Measurements from ENCODE around the gene DIP2B.
"Not testable (repeated sequence)": the region's sequence is repeated elsewhere in the genome, so short reads cannot be mapped to it uniquely, and the experiment has no call there.

DIP2B gene

DNA sequence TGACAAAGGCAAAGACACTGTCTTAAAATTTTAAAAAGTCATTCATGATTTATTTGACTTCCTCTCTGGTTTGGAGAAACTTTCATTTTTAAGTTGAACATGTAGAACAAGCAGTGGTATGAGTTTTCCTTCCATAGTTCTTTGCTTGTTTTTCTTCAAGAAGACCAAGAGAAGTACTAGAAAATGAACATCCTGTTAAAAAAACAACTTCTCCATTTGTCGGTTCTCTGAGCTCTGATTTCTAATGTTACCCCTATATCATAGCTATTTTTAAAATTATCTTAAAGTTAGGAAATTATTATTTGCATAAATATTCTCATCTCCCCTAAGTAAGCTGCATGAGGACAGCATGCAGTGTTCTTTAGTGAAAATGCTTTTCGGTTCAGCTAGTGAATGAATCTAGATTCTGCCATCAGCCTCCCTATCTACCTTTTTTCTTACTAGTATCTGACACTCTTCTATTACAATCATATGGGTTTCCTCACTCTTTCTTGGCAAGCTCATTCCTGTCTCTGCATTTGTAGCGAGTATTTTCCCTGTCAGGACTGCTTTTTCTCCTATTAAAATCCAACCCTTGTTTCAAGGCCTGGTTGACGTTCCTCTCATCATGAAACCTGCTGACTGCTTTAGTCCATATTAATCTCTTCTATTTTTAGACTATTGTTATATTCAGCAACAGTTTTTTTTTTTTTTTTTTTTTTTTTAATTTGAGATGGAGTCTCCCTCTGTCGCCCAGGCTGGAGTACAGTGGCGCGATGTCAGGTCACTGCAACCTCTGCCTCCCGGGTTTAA lies 15.8 kb downstream of the DIP2B start:
- DNase-seq (ENCODE audit: low spot score) = no peak

DNA sequence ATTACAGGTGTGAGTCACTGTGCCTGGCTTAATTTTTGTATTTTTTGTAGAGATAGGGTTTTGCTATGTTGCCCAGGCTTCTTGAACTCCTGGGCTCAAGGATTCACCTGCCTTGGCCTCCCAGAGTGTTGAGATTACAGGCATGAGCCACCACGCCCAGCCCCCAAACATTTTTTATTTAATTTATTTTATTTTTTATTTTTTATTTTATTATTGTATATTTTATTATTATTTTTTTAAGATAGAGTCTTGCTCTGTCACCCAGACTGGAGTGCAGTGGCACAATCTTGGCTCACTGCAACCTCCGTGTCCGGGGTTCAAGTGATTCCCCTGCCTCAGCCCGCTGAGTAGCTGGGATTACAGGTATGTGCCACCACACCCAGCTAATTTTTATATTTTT lies 17.0 kb downstream of the DIP2B start:
- not testable (repeated sequence) for DNase-seq (ENCODE audit: low spot score)

DNA sequence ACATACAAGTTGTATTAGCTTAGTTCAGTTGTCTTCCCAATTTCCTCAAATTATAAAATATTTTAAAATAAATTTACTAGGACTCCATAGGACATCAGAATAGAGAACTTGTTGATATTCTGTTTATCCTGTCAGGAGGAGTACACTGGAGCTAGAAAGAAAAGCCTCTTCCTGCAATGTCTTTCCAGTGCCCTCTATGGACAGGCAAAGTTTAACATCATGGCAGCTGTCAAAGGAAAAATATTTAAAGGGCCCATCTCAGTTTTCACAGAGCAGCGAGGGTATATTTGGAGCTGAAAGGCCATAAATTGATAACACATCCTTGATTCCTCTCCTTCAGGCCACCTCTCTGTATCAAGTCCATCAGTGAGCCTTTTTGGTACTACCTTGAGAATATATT lies 19.0 kb downstream of the DIP2B start:
- no peak for DNase-seq (ENCODE audit: low spot score)

DNA sequence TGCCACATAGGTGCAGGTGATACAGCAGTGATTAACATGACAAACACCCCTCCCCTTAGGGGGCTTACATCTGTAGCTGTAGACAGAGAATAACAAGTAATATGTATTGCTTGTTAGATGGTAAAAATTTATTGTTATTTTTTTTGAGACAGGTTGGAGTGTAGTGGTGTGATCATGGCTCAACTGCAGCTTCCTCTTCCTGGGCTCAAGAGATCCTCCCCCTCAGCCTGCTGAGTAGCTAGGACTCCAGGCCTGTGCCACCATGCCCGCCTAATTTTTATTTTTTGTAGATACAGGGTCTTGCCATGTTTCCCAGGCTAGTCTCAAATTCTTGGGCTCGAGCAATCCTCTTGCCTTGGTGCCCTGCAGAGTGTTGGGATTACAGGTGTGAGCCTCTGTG lies 19.8 kb downstream of the DIP2B start:
- DNase-seq (ENCODE audit: low spot score) = no peak

DNA sequence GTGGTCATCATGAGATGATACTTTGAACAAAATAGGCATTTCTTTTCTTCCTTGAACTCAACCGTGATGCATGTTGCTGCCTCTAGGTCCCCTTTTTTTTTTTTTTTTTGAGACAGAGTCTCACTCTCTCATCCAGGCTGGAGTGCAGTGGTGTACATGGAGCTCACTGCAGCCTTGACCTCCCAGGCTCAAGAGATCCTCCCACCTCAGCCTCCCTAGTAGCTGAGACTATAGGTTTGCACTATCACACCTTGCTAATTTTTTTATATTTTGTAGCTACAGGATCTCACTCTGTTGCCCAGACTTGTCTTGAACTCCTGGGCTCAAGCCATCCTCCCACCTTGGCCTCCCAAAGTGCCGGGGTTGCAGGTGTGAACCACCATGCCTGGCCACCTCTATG lies 20.6 kb downstream of the DIP2B start:
- no peak for DNase-seq (ENCODE audit: low spot score)

DNA sequence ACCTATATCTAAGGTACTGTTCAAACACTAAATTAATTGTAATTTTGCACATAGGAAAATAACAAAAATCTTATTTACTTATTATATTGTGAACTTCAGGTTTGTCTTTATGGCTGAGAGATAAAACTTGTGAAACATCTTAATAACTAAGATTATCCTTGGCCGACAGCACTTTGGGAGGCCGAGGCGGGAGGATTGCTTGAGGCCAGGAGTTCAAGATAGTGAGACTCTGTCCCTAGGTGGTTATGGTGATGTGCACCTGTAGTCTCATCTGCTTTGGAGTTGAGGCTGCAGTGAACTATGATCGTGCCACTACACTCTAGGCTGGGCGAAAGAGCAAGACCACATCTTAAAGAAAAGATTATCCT lies 22.6 kb downstream of the DIP2B start:
- no peak for DNase-seq (ENCODE audit: low spot score)

DNA sequence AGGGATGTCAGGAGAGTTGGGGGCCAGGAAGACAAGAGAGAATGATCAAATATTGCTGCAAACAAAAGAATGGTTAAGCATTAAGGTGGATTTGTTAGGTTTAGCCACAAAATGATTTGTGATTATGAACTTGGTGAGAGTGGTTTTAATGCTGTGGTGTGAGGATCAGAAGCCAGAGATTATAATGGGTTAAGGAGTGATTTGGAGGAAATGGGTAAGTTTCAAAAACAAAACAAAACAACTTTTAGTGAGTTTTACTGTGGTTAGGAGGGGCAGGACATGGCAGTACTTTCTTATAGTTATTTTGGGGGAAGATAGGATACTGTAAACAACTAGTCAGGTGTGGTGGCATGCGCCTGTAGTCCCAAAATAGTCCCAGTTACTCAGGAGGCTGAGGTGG lies 24.0 kb downstream of the DIP2B start:
- no peak for DNase-seq (ENCODE audit: low spot score)

DNA sequence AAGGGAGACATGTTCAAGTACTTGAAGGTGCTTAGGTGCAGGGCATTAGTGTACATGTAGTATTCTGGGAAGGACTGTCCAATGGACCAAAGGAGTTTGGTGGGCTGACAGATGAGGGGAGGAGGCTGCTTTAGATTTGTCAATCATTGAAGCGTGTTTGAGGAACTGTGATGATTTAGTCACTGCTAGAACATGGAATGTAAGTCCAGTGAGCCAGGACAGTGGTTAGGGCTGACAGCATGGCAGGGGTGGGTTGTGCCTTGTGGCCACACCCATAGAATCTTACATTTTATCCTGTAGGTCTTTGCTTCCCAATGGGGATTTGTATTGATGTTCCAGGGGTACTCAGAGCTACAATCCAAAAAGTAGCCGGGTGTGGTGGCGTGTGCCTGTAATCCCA lies 24.6 kb downstream of the DIP2B start:
- peak; percentile 77 for DNase-seq (ENCODE audit: low spot score)

DNA sequence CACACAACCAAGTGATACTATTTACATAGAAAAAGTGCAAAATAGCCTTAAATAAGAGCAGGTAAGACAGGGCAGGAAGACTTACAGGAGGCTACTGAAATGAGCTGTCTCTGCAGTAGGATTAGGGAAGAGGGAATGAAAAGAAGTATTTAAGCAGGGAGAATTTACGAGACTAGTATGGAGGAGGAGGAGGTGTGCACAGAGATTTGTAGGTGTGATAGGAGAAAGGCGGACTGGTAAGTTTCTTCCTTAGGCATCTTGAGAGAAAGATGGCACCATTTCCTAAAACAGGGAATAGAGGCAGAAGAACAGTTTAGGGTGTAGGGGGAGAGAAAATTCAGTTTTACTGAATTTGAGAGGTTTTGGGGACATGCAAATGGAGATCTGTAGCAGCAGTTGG lies 25.7 kb downstream of the DIP2B start:
- no peak for DNase-seq (ENCODE audit: low spot score)

DNA sequence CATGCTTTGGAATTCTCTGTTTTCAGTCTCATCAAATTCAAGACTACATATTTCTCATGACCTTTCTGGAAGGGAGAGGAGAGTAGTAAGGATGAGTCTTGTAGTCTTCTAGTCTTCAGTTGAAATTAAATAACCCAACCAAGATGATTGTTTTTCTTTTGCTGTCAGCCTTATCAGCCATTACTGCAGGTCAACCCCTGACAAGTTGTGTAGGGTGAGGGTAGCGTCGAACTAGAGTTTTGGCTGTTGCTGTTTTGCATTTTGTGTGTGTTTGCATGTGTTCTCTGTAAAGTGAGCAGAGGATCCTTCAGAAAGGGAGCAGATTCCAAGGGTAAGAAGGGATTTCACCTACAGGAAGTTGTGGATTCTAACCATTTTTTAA lies 28.4 kb downstream of the DIP2B start:
- DNase-seq (ENCODE audit: low spot score) = peak; percentile 63

DNA sequence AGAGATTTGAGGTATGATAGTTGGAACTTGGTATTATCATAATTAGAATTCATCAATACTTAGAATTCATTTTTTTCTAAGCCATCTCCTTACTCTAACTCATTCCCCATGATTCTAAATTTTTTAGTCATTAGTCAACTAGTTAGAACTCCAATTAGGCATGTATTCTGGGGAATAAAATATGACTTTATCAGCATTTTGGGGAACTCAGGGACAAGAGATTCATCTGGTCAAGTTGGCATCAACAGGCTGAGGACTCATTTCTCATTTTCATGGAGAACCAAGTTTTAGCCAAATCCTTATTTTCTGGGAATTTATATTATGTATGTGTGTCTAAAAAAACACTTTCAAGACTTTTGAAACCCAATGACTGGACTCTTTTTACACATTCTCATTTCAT lies 29.2 kb downstream of the DIP2B start:
- DNase-seq (ENCODE audit: low spot score) = no peak

DNA sequence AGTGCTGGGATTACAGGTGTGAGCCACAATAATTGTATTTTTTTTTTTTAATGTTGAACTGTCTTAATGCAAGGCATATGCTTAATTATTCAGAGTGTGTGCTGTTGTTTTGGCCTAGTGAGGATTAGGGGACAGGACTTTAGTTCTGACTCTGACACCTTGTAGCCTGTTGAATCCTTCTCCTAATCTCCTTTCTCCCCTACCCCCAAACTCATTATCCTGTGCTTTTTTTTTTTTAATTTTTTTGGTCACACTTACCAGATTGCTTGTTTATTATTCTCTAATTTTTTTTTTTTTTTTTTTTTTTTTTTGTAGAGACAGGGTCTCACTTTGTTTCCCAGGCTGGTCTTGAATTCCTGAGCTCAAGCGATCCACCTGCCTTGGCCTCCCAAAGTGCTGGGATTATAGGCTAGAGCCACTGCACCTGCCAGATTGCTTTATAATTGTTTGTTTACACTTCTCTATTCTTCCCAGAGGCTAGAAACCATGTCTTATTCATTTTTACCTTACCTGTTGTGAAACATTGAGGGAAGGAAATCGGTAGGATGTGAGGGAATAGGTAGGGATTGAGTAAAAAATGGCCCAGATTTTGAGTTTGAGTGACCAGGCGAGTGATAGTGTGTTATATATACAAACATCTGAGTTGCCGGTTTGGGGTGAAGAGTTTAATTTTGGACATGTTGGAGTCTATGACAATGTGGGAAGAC lies 32.2 kb downstream of the DIP2B start:
- DNase-seq (ENCODE audit: low spot score) = no peak

DNA sequence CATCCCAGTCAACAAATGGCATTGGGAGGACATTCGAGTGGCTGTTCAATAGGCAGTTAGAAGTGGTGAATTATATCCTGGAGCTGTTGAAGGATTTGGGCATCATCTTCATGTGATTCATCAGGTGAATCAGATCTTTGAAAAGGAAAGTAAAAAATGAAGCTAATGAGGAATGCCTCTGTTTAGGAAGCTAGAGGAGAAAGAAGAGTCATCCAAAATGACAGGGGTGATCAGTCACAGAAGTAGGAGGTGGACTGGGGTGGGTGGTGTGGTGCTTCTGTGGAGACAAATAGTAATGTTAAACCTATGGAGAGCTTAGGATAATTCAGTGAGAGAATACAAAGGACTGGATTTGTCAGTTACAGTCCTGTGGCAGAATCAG lies 32.7 kb downstream of the DIP2B start:
- DNase-seq (ENCODE audit: low spot score) = peak; percentile 92

DNA sequence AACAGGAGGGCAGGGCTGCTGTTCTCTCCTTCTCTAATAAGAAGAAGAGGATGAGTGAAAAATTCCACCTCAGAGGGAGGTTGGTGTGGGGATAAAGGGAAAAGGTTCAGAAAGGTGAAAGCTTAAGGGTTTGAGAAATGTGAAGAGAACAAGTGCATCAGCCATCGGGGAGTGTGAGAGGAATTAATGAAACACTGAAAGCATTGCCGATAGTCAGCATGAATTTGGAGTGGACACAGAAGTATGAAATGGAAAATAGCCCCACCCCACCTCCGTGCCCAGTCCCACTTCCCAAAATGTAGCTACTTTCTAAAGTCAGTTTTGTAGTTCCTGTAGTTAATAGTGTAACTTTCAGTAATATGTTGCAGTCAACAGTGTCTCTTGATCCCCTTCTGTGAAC lies 33.4 kb downstream of the DIP2B start:
- DNase-seq (ENCODE audit: low spot score) = no peak

DNA sequence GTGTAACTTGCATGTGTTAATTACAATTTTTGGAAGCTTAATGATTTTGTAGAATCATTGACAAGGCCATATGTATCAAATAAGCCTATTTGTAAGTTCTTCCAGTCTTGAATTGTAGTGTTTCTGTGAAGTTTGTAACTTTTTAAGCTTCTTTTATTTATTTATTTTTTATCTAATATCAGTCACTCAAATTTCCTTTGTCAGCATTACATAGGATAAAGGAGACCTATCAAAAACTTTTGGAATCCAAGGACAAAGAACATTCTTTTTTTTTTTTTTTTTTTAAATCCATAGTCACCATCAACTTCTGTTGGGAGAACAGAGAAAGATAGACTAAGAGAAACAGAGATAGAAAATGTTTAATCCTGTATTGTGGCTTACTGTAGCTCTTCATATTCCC lies 36.4 kb downstream of the DIP2B start:
- DNase-seq (ENCODE audit: low spot score) = no peak

DNA sequence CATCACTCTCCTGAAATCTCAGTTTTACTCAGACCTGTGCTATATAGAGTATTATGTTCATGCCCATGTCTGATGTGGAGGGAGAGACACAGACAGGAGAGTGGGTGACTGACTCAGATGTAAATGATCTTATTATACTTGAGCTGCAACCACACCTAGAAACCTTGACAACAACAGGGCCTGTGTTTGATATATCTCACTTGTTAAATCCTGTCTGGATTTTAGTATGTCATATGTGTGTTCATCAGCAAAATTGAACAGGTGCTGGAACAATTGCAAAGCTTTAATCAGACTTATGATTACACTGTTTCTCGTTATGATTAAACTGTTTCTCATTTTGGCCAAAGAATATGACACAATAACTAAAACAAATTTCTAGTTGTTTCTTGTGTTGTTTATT lies 37.7 kb downstream of the DIP2B start:
- peak; percentile 93 for DNase-seq (ENCODE audit: low spot score)

DNA sequence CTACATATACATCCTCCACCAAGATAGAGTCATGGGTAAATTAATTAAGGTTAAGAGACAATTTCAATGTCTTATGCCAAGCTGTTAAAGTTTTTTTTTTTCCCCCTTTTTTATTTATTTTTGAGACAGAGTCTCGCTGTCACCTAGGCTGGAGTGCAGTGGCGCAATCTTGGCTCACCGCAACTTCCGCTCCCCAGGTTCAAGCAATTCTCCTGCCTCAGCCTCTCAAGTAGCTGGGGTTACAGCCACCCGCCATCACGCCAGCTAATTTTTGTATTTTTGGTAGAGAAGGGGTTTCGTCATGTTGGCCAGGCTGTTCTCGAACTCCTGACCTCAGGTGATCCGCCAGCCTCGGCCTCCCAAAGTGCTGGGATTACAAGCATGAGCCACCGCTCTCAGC lies 38.4 kb downstream of the DIP2B start:
- not testable (repeated sequence) for DNase-seq (ENCODE audit: low spot score)

DNA sequence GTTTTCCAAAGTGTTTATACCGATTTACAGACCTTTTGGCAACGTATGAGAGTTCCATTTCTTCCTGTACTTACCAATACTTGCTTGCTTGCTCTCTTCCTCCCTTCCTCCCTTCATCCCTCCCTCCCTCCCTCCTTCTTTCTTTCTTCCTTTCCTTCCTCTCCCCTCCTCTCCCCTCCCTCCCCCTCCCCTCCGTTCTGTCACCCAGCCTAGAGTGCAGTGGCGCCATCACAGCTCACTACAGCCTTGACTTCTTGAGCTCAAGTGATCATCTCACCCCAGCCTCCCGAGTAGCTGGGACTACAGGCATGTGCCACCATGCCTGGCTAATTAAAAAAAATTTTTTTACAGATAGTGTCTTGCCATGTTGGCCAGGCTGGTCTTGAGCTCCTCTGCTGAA lies 40.4 kb downstream of the DIP2B start:
- no peak for DNase-seq (ENCODE audit: low spot score)

DNA sequence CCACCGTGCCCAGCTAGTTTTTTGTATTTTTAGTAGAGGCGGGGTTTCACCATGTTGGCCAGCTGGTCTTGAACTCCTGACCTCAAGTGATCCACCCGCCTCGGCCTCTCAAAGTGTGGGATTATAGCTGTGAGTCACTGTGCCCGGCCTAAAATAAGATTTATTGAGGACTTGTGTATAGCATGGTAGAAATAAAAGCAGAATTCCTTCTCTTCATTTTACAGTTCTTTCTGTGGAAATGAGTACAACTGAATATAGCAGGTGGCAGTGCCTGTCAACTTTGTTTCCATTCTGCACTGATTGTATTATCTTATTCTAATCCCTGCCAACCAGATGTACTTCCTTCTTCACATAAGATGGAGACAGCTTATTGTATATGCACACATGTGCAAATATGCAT lies 41.0 kb downstream of the DIP2B start:
- DNase-seq (ENCODE audit: low spot score) = no peak

DNA sequence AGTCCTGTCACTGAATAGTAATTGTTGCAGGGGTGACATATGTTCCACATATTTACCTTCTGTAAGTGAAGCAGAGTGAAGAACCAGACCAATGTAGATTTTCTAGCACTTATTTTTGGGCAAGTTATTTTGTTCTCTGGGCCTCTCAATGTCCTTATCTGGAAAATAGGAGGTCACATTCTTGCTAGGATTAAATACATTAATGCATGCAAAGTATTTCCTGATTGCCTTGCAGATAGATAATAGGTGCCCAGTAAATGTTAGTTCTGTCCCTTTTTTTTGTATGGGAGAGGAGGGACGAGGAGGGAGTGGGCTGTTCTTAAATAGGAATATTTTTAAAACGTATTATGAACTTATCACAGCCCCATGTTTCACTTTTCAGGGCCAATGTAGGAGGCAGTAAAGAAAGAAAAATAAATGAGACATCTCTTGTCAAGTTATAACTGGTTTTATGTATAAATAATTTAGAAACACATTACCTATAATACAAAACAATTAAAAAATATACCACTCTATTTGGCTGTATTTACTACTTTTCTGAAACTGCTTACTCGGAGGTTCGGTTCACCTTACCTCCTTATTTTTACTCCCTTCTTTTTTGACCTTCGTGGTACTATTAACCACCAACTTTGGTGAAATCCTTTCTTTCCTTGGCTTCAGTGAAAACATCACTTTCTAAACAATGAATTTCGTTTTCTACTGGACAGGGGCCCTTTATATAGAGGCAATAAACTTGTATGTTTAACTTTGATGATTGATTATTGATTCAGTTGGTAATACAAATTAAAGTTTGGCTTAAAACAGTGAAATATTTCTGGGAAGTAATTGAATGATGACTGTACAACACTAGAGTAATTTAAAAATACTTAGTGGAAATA lies 41.9 kb downstream of the DIP2B start:
- DNase-seq (ENCODE audit: low spot score) = peak; percentile 42

DNA sequence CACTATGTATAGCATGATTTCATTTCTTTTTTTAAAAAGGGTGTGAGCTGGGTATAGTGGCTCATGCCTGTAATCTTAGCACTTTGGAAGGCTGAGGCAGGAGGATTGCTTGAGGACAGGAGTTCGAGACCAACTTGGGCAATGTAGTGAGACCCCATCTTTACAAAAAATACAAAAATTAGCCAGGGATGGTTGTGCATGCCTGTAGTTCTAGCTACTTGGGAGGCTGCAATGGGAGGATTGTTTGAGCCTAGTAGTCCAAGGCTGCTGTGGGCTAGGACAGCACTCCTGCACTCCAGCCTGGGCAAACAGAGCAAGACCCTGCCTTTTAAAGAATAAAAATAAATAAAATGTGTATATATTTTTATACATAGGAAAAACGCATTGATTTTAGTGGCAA lies 43.0 kb downstream of the DIP2B start:
- DNase-seq (ENCODE audit: low spot score) = no peak

DNA sequence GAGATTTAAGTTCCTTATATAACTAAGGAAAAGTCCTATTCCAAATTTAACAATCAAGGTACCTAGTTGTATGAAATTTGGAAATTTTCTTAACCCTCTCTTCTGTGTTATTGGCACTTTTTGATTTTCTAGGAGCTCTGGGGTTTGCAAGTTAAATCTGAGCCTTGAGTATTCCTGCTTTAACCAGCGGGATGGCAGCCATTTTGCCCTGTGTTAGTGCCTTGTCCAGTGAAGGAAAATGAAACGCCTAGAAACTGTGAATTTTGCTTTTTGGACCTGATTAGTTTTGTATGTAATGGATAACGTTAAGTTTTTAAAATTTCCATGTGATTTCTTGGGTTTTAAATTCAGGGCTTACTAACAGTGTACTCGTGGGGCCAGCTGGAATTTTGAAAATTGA lies 45.1 kb downstream of the DIP2B start:
- DNase-seq (ENCODE audit: low spot score) = no peak
